Thyroid gland (tissue), 4 donors: ENCODE results near the gene ATF4. TPM values are rescaled to one million over a fixed set of nuclear protein-coding genes. Genes with fewer than 3 reads are reported as not detected.

Source experiments
- DNase-seq, 2 donors: peaks; one replicate each; pipeline ENCODE4 v3.0.0-alpha.2; 2019
- H3K27ac ChIP-seq, 3 donors: fragments of 200-600 bp; sonication (generic); 1 replicate in 2 of 3; 2 replicates in 1 of 3; pipeline ENCODE4 v1.5.1; 2016 to 2019; ENCODE audit warnings: mild to moderate bottlenecking in 1 of 3, moderate library complexity in 1 of 3
- H3K27me3 ChIP-seq: fragments of 200-600 bp; sonication (generic); one replicate; pipeline ENCODE4 v1.5.1; 2019
- H3K36me3 ChIP-seq, 2 donors: fragments of 200-600 bp; sonication (generic); one replicate each; pipeline ENCODE4 v1.5.1; 2016 to 2019
- H3K4me1 ChIP-seq, 2 donors: fragments of 200-600 bp; sonication (generic); one replicate each; pipeline ENCODE4 v1.5.1; 2017 to 2019
- H3K4me3 ChIP-seq, 3 donors: fragments of 200-600 bp; sonication (generic); replicated peaks in 1 of 3; 1 replicate in 2 of 3; 2 replicates in 1 of 3; pipeline ENCODE4 v1.5.1; 2016; ENCODE audit warnings: mild to moderate bottlenecking in 1 of 3
- H3K9me3 ChIP-seq: fragments of 200-600 bp; sonication (generic); one replicate; pipeline ENCODE4 v1.5.1; 2017
- POLR2A ChIP-seq, 2 donors: fragments of 450-650 bp; IDR thresholded peaks; one replicate each; pipeline ENCODE4 v1.6.1; 2017; ENCODE audit warnings: antibody characterized with exemption in 2 of 2, mild to moderate bottlenecking in 2 of 2, moderate library complexity in 1 of 2
- WGBS, 2 donors: methylation state at CpG; one replicate each; pipeline ENCODE4 v1.1.5; 2017; 5-methylcytosine and 5-hydroxymethylcytosine counted together
- intact Hi-C: fragments of 100-400 bp; cut with DNase I; formaldehyde crosslinking; loops from one replicate; pipeline ENCODE4 v1.15.1; 2023
- total RNA-seq, 4 donors: library from RNA; depleted of rRNA; stranded (reverse); fragments of >200 nt; gene quantifications; one replicate each; pipeline ENCODE4 v1.2.3, GENCODE V29; 2016
- TF ChIP-seq, protein P1 (sequence below), 6 experiments: fragments of 200-600 bp in 3 of 6; fragments of 450-650 bp in 3 of 6; sonication (generic) in 3 of 6; IDR thresholded peaks; one replicate each; pipeline ENCODE4 v1.5.1; 2016 to 2019; ENCODE audit warnings: antibody characterized with exemption in 6 of 6, mild to moderate bottlenecking in 2 of 6, inconsistent platforms in 1 of 6, moderate library complexity in 1 of 6

Gene ATF4
- total RNA-seq, 4 donors from 2014 or later: 173 to 273 (median 210) TPM

DNA sequence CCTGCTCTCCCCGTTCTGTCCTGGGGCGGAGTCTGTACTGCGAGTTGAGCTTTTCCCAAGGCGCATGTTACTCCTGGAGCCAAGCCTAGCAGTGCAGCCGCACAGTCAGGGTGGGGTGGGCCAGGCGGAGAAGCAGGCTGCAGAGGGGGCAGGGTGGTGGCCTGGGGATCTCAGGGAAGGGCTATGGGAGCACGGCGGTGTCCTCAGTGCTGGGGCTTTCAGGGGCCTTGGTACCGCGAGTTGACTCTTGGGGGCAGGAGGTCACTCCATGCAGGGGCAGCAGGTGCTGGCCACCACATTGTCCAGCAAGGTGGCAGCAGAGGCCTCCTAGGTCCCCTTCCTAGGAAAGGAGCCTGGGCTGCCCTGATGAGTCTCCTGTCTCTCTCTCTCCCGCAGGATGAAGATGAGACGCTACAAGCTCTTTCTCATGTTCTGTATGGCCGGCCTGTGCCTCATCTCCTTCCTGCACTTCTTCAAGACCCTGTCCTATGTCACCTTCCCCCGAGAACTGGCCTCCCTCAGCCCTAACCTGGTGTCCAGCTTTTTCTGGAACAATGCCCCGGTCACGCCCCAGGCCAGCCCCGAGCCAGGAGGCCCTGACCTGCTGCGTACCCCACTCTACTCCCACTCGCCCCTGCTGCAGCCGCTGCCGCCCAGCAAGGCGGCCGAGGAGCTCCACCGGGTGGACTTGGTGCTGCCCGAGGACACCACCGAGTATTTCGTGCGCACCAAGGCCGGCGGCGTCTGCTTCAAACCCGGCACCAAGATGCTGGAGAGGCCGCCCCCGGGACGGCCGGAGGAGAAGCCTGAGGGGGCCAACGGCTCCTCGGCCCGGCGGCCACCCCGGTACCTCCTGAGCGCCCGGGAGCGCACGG, 33.2 kb upstream of the ATF4 start:
- no peaks in the 10 kb centered on the region for H3K4me1 ChIP-seq
- H3K27ac ChIP-seq: no peak overlapping the region
- TF ChIP-seq, protein P1, sequence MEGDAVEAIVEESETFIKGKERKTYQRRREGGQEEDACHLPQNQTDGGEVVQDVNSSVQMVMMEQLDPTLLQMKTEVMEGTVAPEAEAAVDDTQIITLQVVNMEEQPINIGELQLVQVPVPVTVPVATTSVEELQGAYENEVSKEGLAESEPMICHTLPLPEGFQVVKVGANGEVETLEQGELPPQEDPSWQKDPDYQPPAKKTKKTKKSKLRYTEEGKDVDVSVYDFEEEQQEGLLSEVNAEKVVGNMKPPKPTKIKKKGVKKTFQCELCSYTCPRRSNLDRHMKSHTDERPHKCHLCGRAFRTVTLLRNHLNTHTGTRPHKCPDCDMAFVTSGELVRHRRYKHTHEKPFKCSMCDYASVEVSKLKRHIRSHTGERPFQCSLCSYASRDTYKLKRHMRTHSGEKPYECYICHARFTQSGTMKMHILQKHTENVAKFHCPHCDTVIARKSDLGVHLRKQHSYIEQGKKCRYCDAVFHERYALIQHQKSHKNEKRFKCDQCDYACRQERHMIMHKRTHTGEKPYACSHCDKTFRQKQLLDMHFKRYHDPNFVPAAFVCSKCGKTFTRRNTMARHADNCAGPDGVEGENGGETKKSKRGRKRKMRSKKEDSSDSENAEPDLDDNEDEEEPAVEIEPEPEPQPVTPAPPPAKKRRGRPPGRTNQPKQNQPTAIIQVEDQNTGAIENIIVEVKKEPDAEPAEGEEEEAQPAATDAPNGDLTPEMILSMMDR (IDR thresholded peaks at IDR 0.05): no peak
- no peak for TF ChIP-seq POLR2A (IDR thresholded peaks at IDR 0.05)
- no peaks in the 10 kb centered on the region for H3K36me3 ChIP-seq
- intact Hi-C loops: no loop called here
- no peaks in the 10 kb centered on the region for H3K27me3 ChIP-seq
- no peaks in the 10 kb centered on the region for H3K9me3 ChIP-seq
- H3K4me3 ChIP-seq: no peak overlapping the region
- whole genome bisulfite sequencing, 2 donors: 79 to 87% methylated on average over 23 to 35 of the region's 45 CpGs
- DNase-seq: no peak

DNA sequence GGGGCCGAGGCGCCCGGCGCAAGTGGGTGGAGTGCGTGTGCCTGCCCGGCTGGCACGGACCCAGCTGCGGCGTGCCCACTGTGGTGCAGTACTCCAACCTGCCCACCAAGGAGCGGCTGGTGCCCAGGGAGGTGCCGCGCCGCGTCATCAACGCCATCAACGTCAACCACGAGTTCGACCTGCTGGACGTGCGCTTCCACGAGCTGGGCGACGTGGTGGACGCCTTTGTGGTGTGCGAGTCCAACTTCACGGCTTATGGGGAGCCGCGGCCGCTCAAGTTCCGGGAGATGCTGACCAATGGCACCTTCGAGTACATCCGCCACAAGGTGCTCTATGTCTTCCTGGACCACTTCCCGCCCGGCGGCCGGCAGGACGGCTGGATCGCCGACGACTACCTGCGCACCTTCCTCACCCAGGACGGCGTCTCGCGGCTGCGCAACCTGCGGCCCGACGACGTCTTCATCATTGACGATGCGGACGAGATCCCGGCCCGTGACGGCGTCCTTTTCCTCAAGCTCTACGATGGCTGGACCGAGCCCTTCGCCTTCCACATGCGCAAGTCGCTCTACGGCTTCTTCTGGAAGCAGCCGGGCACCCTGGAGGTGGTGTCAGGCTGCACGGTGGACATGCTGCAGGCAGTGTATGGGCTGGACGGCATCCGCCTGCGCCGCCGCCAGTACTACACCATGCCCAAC, 32.4 kb upstream of the ATF4 start:
- H3K36me3 ChIP-seq: no peaks in the 10 kb centered on the region
- no peaks in the 10 kb centered on the region for H3K27me3 ChIP-seq
- no peaks in the 10 kb centered on the region for H3K4me1 ChIP-seq
- no peak for DNase-seq
- 96% methylated on average over 43 to 62 of the region's 70 CpGs for WGBS, 2 donors
- H3K27ac ChIP-seq: no peak overlapping the region
- no peak overlapping the region for H3K4me3 ChIP-seq
- no peak for TF ChIP-seq POLR2A (IDR thresholded peaks at IDR 0.05)
- TF ChIP-seq, protein P1 (IDR thresholded peaks at IDR 0.05): no peak
- no peaks in the 10 kb centered on the region for H3K9me3 ChIP-seq
- intact Hi-C loops: no loop called here

DNA sequence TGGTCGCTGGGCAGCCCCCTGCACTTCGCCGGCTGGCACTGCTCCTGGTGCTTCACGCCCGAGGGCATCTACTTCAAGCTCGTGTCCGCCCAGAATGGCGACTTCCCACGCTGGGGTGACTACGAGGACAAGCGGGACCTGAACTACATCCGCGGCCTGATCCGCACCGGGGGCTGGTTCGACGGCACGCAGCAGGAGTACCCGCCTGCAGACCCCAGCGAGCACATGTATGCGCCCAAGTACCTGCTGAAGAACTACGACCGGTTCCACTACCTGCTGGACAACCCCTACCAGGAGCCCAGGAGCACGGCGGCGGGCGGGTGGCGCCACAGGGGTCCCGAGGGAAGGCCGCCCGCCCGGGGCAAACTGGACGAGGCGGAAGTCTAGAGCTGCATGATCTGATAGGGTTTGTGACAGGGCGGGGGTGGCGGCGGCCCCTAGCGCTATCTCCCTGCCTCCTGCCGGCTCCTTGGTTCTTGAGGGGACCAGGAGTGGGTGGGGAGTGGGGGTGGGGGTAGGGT, 31.7 kb upstream of the ATF4 start:
- WGBS, 2 donors: 91 to 95% methylated on average over 19 to 23 of the region's 39 CpGs
- DNase-seq: no peak
- no peaks in the 10 kb centered on the region for H3K27me3 ChIP-seq
- no peaks in the 10 kb centered on the region for H3K36me3 ChIP-seq
- H3K4me1 ChIP-seq: no peaks in the 10 kb centered on the region
- TF ChIP-seq, protein P1 (IDR thresholded peaks at IDR 0.05): no peak
- TF ChIP-seq POLR2A (IDR thresholded peaks at IDR 0.05): no peak
- intact Hi-C loops: no loop called here
- H3K9me3 ChIP-seq: no peaks in the 10 kb centered on the region
- no peak overlapping the region for H3K4me3 ChIP-seq
- H3K27ac ChIP-seq: no peak overlapping the region

DNA sequence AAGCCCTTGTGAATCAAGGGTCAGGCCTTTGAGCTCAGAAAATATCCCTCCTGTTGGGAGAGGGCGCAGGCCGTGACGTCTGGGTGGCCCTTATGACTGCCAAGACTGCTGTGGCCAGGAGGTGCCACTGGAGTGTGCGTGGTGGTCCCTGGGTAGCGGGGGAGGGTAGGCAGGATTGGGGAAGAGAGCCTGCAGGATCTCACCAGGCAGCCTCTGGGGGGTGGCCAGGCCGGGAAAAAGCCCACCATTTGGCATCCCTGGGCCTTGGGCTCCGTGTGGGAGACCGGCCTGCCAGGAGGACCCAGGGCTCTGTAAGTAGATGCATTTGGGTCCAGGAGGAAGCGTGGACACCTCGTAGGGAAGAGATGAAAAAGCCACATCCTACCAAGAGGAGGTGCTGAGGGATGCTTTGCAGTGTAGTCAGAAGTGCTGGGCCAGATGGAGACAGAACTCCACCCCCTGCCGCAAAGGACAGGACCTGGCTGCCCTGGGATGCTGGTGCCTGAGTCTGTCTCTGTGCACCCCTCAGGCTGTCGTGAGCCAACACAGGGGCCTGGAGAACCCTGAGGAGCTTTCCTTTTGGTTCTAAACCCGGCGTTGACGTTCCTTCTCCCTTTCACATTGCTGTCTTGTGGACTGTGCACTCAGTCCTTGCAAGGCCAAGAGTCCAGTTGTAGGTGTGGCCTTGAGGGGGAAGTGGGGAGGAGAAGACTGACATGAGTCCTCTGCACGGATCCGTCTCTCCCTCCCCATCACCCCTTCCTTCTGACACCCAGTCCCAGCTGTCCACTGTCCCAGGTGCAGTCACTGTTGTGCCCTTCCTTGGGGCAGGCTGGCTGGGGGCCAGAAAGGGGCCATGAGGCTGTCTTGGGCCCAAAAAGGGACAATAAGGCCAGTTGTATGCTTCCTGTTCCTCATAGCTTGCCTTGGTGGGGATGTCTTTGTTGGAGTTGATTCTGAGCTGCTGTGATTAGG, 31.0 kb upstream of the ATF4 start:
- H3K27ac ChIP-seq: no peak overlapping the region
- H3K4me1 ChIP-seq: no peaks in the 10 kb centered on the region
- TF ChIP-seq POLR2A (IDR thresholded peaks at IDR 0.05): no peak
- TF ChIP-seq, protein P1 (IDR thresholded peaks at IDR 0.05): no peak
- H3K36me3 ChIP-seq: no peaks in the 10 kb centered on the region
- DNase-seq: no peak
- H3K9me3 ChIP-seq: no peaks in the 10 kb centered on the region
- no peaks in the 10 kb centered on the region for H3K27me3 ChIP-seq
- 84 to 89% methylated on average over 14 to 17 of the region's 17 CpGs for WGBS, 2 donors
- intact Hi-C loops: loop anchor here (5.0 kb wide), 1 partner anchor 38 kb away; no protein-coding TSS in a partner anchor
- no peak overlapping the region for H3K4me3 ChIP-seq
